ENCODE measurements around the gene TM4SF4. TPM values are rescaled to one million over a fixed set of nuclear protein-coding genes. Genes with fewer than 3 reads are reported as not detected.

TM4SF4 gene
- total and polyA plus RNA-seq, 12 donors: not detected

GRCh38 chr3:149454746-149455145 is 19.8 kb upstream of the TM4SF4 start:
- DNase-seq (no peak), ATAC-seq (no peak)
- no peaks in the 10 kb centered on the region for H3K27me3 ChIP-seq
- H3K4me3 ChIP-seq: no peak overlapping the region
- no peak for TF ChIP-seq CTCF (IDR thresholded peaks at IDR 0.05)
- H3K4me1 ChIP-seq: peaks cover 0 to 16% (median 10%) of the 10 kb centered on the region in 9 donors
- H3K9me3 ChIP-seq: peaks cover 0 to 14% (median 0%) of the 10 kb centered on the region in 11 donors
- intact Hi-C loops (cut with DNase I): no loop called here
- no peak overlapping the region for H3K27ac ChIP-seq
- no peaks in the 10 kb centered on the region for H3K36me3 ChIP-seq

GRCh38 chr3:149455366-149455765 is 19.1 kb upstream of the TM4SF4 start:
- TF ChIP-seq CTCF (IDR thresholded peaks at IDR 0.05): no peak
- Histone ChIP-seq H3K27me3 (no peaks in the 10 kb centered on the region), H3K36me3 (no peaks in the 10 kb centered on the region), H3K27ac (no peak overlapping the region), H3K9me3 (peaks cover 0 to 14% (median 0%) of the 10 kb centered on the region in 11 donors), H3K4me3 (no peak overlapping the region), H3K4me1 (peaks cover 0 to 10% (median 4%) of the 10 kb centered on the region in 9 donors)
- no peak for ATAC-seq
- DNase-seq: no peak
- intact Hi-C loops (cut with DNase I): no loop called here
- 77 to 87% methylated on average over 3 of the region's 3 CpGs for WGBS, 2 donors

- Histone ChIP-seq H3K27ac (no peak overlapping the region), H3K27me3 (no peaks in the 10 kb centered on the region), H3K4me1 (peaks cover 0 to 4% (median 0%) of the 10 kb centered on the region in 9 donors), H3K4me3 (no peak overlapping the region), H3K9me3 (peaks cover 0 to 14% (median 0%) of the 10 kb centered on the region in 11 donors), H3K36me3 (no peaks in the 10 kb centered on the region)
- no peak for ATAC-seq
- intact Hi-C loops (cut with DNase I): no loop called here
- 51 to 60% methylated on average over 1 of the region's 1 CpG for WGBS, 2 donors
- DNase-seq: no peak
- no peak for TF ChIP-seq CTCF (IDR thresholded peaks at IDR 0.05)
Observed at GRCh38 chr3:149455989-149456388, 18.5 kb upstream of the TM4SF4 start.

GRCh38 chr3:149459491-149460059 is 14.9 kb upstream of the TM4SF4 start:
- intact Hi-C loops (cut with DNase I): no loop called here
- Histone ChIP-seq H3K27me3 (no peaks in the 10 kb centered on the region), H3K9me3 (no peaks in the 10 kb centered on the region), H3K4me3 (no peak overlapping the region), H3K27ac (peak overlapping the region in 4 of 10 donors; percentile 33 to 59 (median 42)), H3K4me1 (peaks cover 0 to 4% (median 0%) of the 10 kb centered on the region in 9 donors), H3K36me3 (no peaks in the 10 kb centered on the region)
- 79 to 81% methylated on average over 6 of the region's 6 CpGs for WGBS, 2 donors
- peak in 3 of 8 donors; percentile 31 to 47 (median 36) for ATAC-seq
- no peak for DNase-seq
- TF ChIP-seq CTCF (IDR thresholded peaks at IDR 0.05): no peak
